ENCODE results near the gene PCDHGC4.
A peak's percentile ranks its signal among the peaks of the same experiment; 100 is the strongest.

PCDHGC4 gene

DNA sequence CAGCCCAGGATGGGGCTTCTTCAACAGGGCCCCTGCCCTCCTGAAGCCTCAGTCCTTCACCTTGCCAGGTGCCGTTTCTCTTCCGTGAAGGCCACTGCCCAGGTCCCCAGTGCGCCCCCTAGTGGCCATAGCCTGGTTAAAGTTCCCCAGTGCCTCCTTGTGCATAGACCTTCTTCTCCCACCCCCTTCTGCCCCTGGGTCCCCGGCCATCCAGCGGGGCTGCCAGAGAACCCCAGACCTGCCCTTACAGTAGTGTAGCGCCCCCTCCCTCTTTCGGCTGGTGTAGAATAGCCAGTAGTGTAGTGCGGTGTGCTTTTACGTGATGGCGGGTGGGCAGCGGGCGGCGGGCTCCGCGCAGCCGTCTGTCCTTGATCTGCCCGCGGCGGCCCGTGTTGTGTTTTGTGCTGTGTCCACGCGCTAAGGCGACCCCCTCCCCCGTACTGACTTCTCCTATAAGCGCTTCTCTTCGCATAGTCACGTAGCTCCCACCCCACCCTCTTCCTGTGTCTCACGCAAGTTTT lies 27.6 kb downstream of the PCDHGC4 start:
- peak; percentile 56 to 88 for DNase-seq (ENCODE audit: low read depth in 2 of 2)

DNA sequence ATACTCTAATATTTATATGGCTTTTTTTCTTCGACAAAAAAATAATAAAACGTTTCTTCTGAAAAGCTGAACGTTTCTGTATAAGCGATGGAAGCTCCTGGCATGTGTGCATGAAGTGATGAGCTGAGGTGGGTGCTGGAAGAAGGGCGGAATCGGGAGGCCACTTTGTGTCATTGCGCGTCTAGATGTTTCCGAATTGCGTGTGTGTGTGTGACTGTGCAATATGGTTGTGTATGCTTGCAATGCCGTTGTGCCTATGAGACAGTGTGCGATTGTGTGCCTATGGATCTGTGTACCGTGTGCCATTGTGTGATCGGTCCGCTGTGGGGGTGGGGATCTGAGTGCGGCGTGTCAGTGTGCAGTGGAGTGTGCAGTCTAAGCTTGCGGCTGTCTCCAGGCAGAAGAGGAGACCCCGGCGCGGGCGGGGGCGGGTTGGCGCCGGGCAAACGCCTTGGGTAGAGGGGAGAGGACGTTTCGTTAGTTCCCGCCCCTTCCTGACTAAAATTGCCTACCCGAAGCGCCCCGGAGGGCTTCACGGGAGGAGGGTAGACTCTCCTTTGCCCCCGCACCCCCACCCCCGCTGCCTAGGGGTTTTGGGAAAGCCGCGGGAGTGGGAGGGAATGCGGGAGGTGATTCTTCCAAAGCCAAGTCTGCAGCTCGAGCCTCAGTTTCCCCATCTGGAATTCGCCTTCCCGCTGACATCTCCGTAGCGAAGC lies 28.2 kb downstream of the PCDHGC4 start:
- peak in 1 of 2 experiments; percentile 32 for DNase-seq (ENCODE audit: low read depth in 2 of 2)

GRCh38 chr5:141513627-141514329 lies 28.9 kb downstream of the PCDHGC4 start:
- DNase-seq (ENCODE audit: low read depth in 2 of 2): peak; percentile 55 to 63

DNA sequence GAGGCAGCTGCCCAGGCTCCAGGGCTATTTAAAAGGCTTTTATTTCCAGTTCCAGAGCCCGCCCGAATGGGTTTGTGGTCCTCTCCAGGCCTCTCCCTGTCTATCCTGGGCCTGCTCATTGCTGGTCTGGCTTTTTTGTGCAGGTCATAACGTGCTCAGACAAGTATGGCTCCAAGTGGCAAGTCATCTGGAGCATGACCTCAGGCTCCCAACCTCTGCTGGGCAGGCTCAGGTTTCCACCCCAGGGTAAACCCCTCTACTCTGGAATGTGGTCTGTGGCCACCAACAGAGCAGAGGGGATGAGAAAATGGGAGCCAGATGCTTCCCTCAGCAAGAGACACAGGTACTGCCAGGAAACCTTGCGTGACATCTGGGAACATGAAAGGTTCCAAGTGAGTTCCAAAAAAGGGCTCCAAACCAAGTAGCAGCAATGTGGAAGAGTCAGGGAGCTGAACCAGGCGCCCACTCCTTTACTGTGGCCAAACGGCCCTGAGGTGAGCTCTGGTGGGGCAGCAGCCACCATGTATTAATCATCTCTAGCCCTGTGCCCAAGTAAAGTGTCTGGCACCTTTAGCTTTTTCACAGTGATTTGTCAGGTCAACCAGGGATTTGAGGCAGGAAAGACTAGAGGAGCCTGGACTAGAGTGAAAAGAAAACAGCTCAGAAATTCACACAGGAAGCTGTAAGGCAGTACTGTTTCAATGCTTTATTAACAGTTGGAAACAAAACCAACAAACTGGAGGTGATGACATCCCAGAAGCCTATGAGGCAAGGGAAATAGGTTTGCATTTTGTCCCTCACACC lies 29.7 kb downstream of the PCDHGC4 start:
- no peak for DNase-seq (ENCODE audit: low read depth in 2 of 2)

DNA sequence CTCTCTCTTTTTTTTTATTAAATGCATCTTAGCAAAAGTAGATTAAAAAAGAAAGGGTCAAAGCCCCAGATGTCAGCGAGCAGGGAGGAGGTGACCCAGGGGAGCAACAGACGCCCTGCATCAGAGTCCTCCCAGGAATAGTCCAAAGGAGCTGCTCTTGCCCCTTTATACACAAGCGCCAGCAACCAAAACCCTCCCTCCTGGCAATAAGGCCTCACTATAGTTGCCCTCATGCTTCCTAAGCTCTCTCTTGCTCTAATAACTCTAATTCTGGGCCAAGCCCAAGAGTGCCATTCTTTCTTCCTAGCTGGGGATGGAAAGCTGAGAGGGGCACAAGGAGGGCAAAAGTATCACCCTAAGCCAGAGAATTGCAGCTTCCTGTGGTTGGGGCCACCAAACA lies 30.3 kb downstream of the PCDHGC4 start:
- no peak for DNase-seq (ENCODE audit: low read depth in 2 of 2)

DNA sequence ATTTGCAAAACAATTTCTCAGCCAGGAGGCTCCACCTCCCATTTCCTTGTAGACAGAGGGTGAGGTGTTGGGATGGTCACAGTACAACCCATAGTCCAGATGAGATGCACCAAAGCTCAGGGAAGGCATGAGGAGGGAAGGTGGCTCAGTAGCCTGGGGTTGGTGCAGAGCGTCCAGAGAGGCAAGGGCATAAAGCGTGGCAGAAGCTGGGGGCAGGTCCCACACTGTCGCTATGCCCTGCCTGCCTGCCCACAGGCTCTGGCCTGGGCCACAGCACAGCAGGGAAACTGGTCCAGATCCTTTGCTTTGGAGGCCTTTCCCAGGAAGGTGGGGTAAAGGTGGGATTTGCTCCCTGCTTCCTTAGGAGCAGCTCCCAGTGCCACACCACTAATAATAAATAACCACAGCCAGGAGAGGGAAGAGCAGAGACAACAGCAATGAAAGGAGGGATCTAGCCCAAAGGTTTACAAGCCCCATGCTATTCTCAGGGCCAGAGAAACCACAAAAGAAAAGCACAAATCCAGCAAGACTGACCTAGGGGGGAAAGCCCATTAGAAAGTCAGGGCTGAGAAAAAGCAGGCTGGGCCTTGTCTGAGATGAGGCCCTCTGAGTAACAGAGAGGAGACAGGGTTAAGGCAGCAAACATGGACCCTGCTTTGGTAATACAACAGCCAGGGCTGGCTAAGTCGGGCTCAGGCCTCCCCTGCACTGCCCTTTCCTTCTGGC lies 31.3 kb downstream of the PCDHGC4 start:
- DNase-seq (ENCODE audit: low read depth in 2 of 2): no peak

DNA sequence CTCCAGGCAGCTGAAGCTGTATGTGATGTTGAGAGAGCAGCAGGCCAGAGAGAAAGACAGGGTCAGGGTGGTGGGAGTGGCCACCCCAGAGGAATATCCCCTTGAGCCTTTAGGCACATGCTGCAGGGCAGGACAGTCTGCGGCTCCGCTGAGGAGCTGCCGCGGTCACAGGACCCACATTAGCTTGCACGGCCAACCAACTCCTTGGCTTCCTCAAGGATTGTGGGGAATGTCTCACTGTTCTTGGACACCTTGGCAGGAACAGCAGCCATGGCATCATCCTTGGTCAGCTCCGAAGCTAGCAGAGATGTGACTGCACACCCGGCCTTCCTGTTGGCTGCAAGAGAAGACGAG lies 31.8 kb downstream of the PCDHGC4 start:
- DNase-seq (ENCODE audit: low read depth in 2 of 2): no peak

DNA sequence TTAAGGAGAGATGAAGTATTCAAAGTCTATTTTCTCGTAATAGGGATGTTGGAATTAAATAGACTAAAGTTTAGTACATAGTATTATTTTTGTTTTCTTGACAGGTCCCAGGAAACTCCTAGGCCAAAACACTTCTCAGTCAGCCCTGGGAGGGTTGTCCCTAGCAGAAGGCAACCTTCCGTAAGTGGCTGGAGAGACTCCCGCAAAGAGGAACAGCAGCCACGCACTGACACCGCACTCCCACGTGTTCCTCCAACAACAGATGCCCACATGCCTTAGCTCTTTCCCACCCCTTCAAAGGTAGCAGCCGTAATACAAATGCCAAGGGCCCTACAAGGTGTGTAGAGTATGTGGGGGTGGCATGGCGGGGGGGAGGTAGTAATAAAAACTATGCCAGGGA lies 32.5 kb downstream of the PCDHGC4 start:
- DNase-seq (ENCODE audit: low read depth in 2 of 2): no peak

- DNase-seq (ENCODE audit: low read depth in 2 of 2): no peak
These were observed 33.2 kb downstream of the PCDHGC4 start for GRCh38 chr5:141517880-141518617.

DNA sequence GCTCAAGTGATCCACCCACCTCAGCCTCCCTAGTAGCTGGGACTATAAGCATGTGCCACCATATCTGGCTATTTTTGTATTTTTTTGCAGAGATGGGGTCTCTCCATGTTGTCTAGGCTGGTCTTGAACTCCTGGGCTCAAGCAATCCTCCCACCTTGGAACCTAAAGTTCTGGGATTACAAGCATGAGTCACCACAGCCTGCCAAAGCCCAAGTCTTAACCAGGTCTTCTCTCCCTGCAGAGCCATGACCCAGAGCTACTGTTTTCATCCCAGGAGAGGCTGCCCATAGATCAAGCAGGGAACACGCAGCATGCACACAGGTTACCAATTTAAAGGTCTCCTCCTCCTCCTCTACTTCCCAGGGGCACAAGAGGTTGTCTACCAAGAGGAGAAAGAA lies 33.8 kb downstream of the PCDHGC4 start:
- no peak for DNase-seq (ENCODE audit: low read depth in 2 of 2)

DNA sequence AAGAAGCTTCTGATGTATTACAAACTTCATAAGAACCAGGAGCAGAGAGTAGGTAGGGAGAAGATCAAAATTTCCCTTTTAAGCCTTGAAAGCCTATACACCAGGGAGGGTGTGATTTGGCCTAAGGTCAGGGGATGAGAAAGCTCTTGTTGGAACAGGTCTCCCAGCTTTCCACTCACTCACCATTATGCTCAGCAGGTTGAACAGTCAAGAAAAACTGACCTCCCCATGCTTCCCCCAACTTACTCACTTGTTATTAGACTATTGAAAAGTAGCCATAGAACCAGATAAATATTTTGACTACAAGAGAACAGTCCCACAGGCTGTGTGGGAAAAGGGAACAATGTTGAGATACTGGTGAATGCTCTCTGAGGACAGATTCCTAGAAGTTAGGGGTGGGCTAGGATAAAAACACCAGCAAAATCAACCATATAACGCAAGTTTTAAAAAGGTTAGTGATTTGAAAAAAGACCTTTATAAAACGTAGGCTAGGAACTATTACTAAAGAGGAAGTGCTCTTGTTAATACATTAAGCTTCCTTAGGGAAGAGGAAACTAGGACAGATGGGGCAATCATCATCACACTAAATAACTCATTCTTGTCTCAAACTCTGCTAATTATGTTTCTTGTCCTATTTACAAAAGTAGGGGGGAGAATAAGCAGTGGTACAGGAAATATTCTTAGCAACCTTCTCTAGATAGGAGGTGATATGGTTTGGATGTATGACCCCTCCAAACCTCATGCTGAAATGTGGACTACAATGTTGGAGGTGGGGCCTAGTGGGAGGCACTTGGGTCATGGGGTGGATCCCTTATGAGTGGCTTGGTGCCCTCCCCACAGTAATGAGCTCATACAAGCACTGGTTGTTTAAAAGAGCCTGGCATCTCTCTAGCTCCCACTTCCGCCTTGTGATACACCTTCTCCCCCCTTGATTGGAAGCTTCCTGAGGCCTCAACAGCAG lies 35.1 kb downstream of the PCDHGC4 start:
- DNase-seq (ENCODE audit: low read depth in 2 of 2): no peak

DNA sequence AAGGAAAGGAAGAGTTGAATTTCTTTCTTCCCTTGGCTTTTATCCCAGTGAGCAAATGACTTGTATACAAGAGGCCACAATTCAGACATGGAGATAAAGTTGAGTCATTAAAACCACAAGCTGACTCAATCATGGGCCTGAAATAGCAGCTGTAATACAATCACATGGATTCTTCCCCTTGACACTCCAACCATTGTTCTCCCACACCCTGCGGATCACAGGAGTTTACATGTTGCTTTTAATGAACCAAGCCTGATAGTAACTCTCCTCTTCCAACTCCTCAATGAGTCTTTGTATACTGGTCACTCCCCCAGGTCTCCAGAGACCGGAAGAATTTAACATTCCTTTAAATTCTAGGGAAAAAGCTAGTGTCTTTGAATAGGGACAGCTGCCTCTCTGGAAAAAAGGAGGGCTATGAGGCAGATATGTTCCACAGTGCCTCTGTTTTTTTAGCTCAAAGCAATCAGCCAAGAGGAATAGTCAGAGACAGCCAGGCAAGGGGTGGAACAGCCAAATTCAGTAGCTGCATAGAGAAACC lies 36.5 kb downstream of the PCDHGC4 start:
- DNase-seq (ENCODE audit: low read depth in 2 of 2): no peak

DNA sequence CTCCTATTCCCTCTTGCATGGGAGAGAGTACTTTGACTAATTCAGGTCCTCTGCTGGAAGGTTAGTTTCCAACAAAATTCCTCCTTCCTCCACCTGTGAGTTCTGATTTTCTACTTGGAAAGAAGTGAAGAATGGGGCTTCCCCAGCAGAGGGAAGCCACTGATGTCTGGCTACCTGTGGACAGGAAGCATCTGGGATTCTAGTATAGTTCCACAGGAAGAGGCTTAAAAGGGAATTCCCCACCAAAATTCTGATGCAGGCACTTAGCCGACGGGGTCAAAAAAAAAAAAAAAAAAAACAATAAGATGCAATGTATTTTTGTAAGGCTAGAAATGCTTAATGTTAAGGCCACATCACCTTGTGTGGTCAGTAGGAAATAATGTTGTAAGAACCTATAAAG lies 37.5 kb downstream of the PCDHGC4 start:
- DNase-seq (ENCODE audit: low read depth in 2 of 2): no peak

DNA sequence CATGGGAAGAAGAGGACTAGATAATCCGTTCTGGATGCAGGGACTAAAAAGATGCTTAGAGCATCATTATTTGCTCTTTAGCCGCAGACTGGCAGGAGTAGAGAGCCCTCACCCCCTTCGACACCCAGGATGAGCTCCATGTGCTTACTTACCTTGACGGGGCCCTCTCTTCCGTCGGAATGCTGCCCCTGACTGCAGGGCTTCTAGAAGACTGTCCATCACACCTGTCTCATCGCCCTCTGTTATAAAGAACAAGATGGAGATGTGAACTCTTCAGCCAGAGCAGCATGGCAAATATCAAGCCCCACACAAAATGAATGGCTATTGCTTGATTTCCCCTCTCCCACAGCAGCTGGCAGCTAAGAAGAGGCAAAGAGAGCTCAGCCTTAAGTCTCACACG lies 39.2 kb downstream of the PCDHGC4 start:
- DNase-seq (ENCODE audit: low read depth in 2 of 2): no peak

- no peak for DNase-seq (ENCODE audit: low read depth in 2 of 2)
These were observed 40.1 kb downstream of the PCDHGC4 start for GRCh38 chr5:141524604-141525597.

DNA sequence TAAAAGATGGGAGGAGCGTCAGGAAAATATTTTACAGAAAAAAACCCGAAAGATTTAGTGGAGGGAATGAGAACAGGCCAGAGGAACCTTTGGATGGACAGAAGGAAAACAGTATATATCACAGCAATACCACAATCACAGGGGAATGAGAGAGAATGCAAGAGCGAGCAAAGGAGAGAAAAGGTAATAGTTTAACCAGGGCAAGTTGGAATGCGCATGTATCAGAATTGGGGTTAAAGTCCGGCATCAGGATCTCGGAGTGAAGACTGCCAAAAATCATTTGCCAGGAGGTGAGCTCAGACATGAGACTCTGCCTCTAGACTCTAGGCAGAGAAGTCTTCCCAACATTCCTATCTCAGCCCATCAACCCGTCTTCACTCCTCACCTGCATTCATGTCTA lies 40.8 kb downstream of the PCDHGC4 start:
- no peak for DNase-seq (ENCODE audit: low read depth in 2 of 2)

DNA sequence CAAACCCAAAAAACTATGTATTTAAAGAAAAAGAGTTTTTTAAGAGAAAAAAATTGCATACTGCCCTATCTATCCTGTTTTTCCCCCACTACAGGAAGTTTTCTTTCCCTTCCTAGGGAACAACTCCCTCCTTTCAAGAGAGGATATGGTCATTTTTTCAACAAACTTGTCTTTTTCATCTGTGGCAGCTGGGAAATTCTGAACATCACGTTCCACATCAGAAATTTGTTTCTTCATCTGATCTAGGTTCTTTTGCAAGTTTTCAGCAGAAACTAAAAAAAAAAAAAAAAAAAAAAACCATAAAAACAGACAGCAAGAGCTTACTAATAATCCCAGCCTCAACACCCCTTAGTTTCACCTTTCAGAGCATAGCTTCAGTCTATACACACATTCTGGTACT lies 42.6 kb downstream of the PCDHGC4 start:
- no peak for DNase-seq (ENCODE audit: low read depth in 2 of 2)

DNA sequence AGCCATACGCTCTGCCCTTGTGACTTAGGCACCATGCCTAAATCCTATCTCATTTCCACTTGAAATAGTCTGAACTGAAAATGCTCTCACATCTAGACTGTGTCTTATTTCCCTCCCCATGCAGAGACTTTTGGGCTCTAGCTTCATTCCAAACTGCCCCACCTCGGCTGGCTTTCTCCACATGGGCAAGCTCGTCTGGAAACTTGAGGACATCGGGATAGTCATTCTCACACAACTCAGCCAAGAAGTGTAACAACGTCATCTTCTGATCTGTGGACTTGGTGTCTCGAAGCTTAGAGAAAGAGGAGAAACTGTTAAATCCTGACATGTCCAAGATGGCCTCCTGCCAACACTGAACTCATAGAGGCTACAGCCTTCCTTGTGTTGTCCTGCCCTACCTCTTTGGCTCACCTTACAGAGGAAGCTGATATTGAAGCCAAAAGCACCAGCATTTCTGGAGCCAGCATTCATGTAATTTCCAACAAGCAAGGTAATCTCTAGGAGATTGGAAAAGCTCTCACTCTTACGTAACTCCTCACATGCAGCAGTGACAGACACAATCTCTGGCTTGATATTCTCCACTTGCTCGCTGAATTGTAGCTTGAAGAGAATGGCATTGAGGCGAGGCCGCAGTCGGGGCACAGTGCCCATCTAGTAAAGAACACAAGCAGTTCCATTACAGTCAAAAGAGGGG lies 43.6 kb downstream of the PCDHGC4 start:
- DNase-seq (ENCODE audit: low read depth in 2 of 2): no peak
